SK-N-SH treated with all-trans-retinoic acid at 6 μM for 48 hours (cell line): Measurements from ENCODE around the gene TRIM69.
"Not testable (repeated sequence)": the region's sequence is repeated elsewhere in the genome, so short reads cannot be mapped to it uniquely, and the experiment has no call there.

Experiments
- ATAC-seq: fragments of 200-7000 bp; cut with Tn5 transposase; 3 replicates; pipeline ENCODE4 v1.9.1; 2020; ENCODE audit warnings: mild to moderate bottlenecking, moderate library complexity
- ARNTL ChIP-seq: fragments of 450-650 bp; formaldehyde crosslinking; IDR thresholded peaks from 2 replicates; pipeline ENCODE4 v1.5.0; 2020; ENCODE audit warnings: low read depth, mild to moderate bottlenecking, moderate library complexity, borderline replicate concordance
- BACH2 ChIP-seq: fragments of 250-450 bp; sonication (Bioruptor Pico); IDR thresholded peaks from 2 replicates; pipeline ENCODE4 v1.9.0; 2021; ENCODE audit warnings: mild to moderate bottlenecking, borderline replicate concordance
- CREB5 ChIP-seq: fragments of 250-450 bp; sonication (Bioruptor Pico); IDR thresholded peaks from 2 replicates; pipeline ENCODE4 v1.5.1; 2020; ENCODE audit warnings: low read depth, mild to moderate bottlenecking, moderate library complexity
- CSRNP3 ChIP-seq: fragments of 250-450 bp; sonication (Bioruptor Pico); IDR thresholded peaks from 2 replicates; pipeline ENCODE4 v1.5.1; 2021; ENCODE audit warnings: mild to moderate bottlenecking, moderate library complexity
- ESRRG ChIP-seq: fragments of 250-450 bp; sonication (Bioruptor Pico); IDR thresholded peaks from 2 replicates; pipeline ENCODE4 v1.6.1; 2021; ENCODE audit warnings: mild to moderate bottlenecking
- GLIS3 ChIP-seq: fragments of 250-450 bp; sonication (Bioruptor Pico); IDR thresholded peaks from 2 replicates; pipeline ENCODE4 v1.5.0; 2020; ENCODE audit warnings: mild to moderate bottlenecking, moderate library complexity
- ISL1 ChIP-seq: fragments of 250-450 bp; sonication (Bioruptor Pico); IDR thresholded peaks from 2 replicates; pipeline ENCODE4 v2.1.2; 2022; ENCODE audit warnings: mild to moderate bottlenecking, moderate library complexity
- OSR1 ChIP-seq: fragments of 250-450 bp; sonication (Bioruptor Pico); IDR thresholded peaks from 2 replicates; pipeline ENCODE4 v1.8.0; 2022; ENCODE audit warnings: moderate library complexity, mild to moderate bottlenecking, inconsistent platforms
- PPARA ChIP-seq: fragments of 250-450 bp; sonication (Bioruptor Pico); IDR thresholded peaks from 2 replicates; pipeline ENCODE4 v1.5.0; 2020; ENCODE audit warnings: mild to moderate bottlenecking, borderline replicate concordance
- RARB ChIP-seq: fragments of 250-450 bp; sonication (Bioruptor Pico); IDR thresholded peaks from 2 replicates; pipeline ENCODE4 v1.8.0; 2021; ENCODE audit warnings: mild to moderate bottlenecking, moderate library complexity
- SNAI2 ChIP-seq: fragments of 250-450 bp; sonication (Bioruptor Pico); IDR thresholded peaks from 2 replicates; pipeline ENCODE4 v1.5.0; 2020; ENCODE audit warnings: mild to moderate bottlenecking, moderate library complexity
- TCF4 ChIP-seq: fragments of 250-450 bp; sonication (Bioruptor Pico); IDR thresholded peaks from 2 replicates; pipeline ENCODE4 v1.8.0; 2021; ENCODE audit warnings: mild to moderate bottlenecking, moderate library complexity, borderline replicate concordance
- TOX ChIP-seq: fragments of 250-450 bp; sonication (Bioruptor Pico); IDR thresholded peaks from 2 replicates; pipeline ENCODE4 v1.8.0; 2021; ENCODE audit warnings: mild to moderate bottlenecking, moderate library complexity, borderline replicate concordance
- ZC3H10 ChIP-seq: fragments of 250-450 bp; sonication (Bioruptor Pico); IDR thresholded peaks from 2 replicates; pipeline ENCODE4 v1.5.1; 2021; ENCODE audit warnings: mild to moderate bottlenecking, moderate library complexity
- ZFP3 ChIP-seq: fragments of 250-450 bp; sonication (Bioruptor Pico); IDR thresholded peaks from 2 replicates; pipeline ENCODE4 v1.5.0; 2020; ENCODE audit warnings: mild to moderate bottlenecking, moderate library complexity
- ZFP30 ChIP-seq: fragments of 450-650 bp; formaldehyde crosslinking; IDR thresholded peaks from 2 replicates; pipeline ENCODE4 v1.5.0; 2022; ENCODE audit warnings: mild to moderate bottlenecking, moderate library complexity
- ZNF565 ChIP-seq: fragments of 450-650 bp; formaldehyde crosslinking; conservative IDR thresholded peaks from 2 replicates; pipeline ENCODE4 v1.5.0; 2020; ENCODE audit warnings: low read depth, mild to moderate bottlenecking, moderate library complexity
- ZNF8 ChIP-seq: fragments of 450-650 bp; formaldehyde crosslinking; IDR thresholded peaks from 2 replicates; pipeline ENCODE4 v1.5.0; 2020; ENCODE audit warnings: mild to moderate bottlenecking, moderate library complexity
- TF ChIP-seq, protein P1 (sequence below): fragments of 250-450 bp; sonication (Bioruptor Pico); IDR thresholded peaks from 2 replicates; pipeline ENCODE4 v1.5.0; 2020; ENCODE audit warnings: mild to moderate bottlenecking, moderate library complexity
- TF ChIP-seq, protein P2 (sequence below): fragments of 250-450 bp; sonication (Bioruptor Pico); IDR thresholded peaks from 2 replicates; pipeline ENCODE4 v1.8.0; 2021; ENCODE audit warnings: low read depth, mild to moderate bottlenecking, moderate library complexity, borderline replicate concordance
- TF ChIP-seq, protein P3 (sequence below): fragments of 250-450 bp; sonication (Bioruptor Pico); IDR thresholded peaks from 2 replicates; pipeline ENCODE4 v1.8.0; 2020; ENCODE audit warnings: mild to moderate bottlenecking, moderate library complexity, borderline replicate concordance

Gene TRIM69

DNA sequence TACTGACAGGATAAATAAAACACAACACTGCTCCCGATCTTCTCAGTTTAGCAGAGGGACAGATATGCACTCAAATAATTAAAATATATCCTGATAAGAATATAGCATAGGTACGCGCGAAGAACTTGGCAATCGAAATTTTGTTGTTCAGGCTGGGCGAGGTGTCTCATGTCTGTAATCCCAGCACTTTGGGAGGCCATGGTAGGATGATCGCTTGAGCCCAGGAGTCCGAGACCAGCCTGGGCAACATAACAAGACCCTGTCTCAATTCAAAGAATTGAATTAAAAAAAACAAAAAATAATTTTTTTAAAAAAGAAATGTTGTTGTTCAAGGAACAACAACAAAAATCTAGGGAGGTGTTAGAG lies 17.4 kb upstream of the TRIM69 start (continued):
- TF ChIP-seq ESRRG (CRISPR knock-in tag) (no peak), ISL1 (CRISPR knock-in tag) (no peak), ZFP30 (CRISPR knock-in tag) (no peak), CREB5 (CRISPR knock-in tag) (no peak), TOX (no peak)

DNA sequence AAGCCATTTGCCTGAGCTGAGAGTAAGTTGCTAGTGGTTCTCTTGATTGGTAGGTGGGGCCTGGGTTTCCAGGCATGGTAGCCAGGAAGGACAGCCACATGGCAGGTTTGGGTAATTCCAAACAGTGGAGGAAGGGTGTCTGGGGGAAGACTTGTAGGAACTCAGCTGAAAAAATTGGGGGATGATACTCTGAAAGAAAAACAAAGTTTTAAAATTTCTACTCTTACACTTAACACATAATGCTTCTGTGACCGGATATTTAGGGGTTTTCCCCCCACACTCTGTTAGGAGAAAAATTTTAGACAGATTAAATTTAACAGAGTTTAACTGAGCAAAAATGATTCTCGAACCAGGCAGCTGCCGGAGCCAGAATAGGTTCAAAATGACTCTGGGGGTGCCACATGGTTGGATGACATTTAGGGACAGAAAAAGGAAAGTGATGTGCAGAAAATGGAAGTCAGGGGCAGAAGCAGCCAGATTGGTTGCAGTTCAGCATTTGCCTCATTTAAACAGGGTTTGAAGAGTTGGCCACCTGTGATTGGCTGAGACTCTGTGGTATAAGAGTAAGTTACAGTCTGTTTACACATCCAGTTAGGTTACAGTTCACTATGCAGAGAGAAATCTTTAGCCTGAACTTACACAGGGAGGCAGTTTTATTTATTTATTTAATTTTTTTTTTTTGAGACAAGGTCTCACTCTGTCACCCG lies 16.9 kb upstream of the TRIM69 start:
- no peak for TF ChIP-seq TCF4
- no peak for TF ChIP-seq ISL1 (CRISPR knock-in tag)
- no peak for TF ChIP-seq GLIS3 (CRISPR knock-in tag)
- TF ChIP-seq TOX, result no peak
- no peak for TF ChIP-seq ESRRG (CRISPR knock-in tag)
- TF ChIP-seq PPARA (CRISPR knock-in tag), result no peak
- no peak for TF ChIP-seq ARNTL (CRISPR knock-in tag)
- no peak for TF ChIP-seq ZNF565
- TF ChIP-seq BACH2 (CRISPR knock-in tag), result no peak
- no peak for TF ChIP-seq RARB (CRISPR knock-in tag)
- TF ChIP-seq ZFP3, result no peak
- no peak for TF ChIP-seq CREB5 (CRISPR knock-in tag)
- TF ChIP-seq, protein P1, sequence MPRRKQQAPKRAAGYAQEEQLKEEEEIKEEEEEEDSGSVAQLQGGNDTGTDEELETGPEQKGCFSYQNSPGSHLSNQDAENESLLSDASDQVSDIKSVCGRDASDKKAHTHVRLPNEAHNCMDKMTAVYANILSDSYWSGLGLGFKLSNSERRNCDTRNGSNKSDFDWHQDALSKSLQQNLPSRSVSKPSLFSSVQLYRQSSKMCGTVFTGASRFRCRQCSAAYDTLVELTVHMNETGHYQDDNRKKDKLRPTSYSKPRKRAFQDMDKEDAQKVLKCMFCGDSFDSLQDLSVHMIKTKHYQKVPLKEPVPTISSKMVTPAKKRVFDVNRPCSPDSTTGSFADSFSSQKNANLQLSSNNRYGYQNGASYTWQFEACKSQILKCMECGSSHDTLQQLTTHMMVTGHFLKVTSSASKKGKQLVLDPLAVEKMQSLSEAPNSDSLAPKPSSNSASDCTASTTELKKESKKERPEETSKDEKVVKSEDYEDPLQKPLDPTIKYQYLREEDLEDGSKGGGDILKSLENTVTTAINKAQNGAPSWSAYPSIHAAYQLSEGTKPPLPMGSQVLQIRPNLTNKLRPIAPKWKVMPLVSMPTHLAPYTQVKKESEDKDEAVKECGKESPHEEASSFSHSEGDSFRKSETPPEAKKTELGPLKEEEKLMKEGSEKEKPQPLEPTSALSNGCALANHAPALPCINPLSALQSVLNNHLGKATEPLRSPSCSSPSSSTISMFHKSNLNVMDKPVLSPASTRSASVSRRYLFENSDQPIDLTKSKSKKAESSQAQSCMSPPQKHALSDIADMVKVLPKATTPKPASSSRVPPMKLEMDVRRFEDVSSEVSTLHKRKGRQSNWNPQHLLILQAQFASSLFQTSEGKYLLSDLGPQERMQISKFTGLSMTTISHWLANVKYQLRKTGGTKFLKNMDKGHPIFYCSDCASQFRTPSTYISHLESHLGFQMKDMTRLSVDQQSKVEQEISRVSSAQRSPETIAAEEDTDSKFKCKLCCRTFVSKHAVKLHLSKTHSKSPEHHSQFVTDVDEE (CRISPR knock-in tag), result no peak
- no peak for TF ChIP-seq ZC3H10
- no peak for TF ChIP-seq SNAI2 (CRISPR knock-in tag)
- TF ChIP-seq, protein P2, sequence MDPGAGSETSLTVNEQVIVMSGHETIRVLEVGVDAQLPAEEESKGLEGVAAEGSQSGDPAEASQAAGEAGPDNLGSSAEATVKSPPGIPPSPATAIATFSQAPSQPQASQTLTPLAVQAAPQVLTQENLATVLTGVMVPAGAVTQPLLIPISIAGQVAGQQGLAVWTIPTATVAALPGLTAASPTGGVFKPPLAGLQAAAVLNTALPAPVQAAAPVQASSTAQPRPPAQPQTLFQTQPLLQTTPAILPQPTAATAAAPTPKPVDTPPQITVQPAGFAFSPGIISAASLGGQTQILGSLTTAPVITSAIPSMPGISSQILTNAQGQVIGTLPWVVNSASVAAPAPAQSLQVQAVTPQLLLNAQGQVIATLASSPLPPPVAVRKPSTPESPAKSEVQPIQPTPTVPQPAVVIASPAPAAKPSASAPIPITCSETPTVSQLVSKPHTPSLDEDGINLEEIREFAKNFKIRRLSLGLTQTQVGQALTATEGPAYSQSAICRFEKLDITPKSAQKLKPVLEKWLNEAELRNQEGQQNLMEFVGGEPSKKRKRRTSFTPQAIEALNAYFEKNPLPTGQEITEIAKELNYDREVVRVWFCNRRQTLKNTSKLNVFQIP (CRISPR knock-in tag), result no peak
- no peak for TF ChIP-seq ZNF8 (CRISPR knock-in tag)
- peak; percentile 56 for ATAC-seq

DNA sequence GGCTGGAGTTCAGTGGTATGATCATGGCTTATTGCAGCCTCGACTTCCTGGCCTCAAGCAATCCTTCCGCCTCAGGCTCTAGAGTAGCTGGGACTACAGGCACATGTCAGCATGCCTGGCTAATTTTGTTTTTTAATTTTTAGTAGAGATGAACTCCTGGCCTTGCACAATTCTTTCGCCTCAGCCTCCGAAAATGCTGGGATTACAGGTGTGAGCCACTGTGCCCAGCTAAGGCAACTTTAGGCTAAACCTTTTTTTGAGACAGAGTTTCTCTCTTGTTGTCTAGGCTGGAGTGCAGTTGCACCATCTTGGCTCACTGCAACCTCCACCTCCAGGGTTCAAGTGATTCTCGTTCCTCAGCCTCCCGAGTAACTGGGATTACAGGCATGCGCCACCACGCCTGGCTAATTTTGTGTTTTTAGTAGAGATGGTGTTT lies 16.3 kb upstream of the TRIM69 start:
- ATAC-seq, result not testable (repeated sequence)

- ATAC-seq, result peak; percentile 21; the same call in 2 of the 3 replicates
- TF ChIP-seq ZNF8 (CRISPR knock-in tag) (no peak), ZC3H10 (no peak), ZFP30 (CRISPR knock-in tag) (no peak), OSR1 (CRISPR knock-in tag) (no peak), ESRRG (CRISPR knock-in tag) (no peak), RARB (CRISPR knock-in tag) (no peak), CSRNP3 (CRISPR knock-in tag) (no peak), PPARA (CRISPR knock-in tag) (no peak), BACH2 (CRISPR knock-in tag) (no peak), TOX (no peak), GLIS3 (CRISPR knock-in tag) (no peak), ZFP3 (no peak), TCF4 (no peak)
- TF ChIP-seq, protein P3, sequence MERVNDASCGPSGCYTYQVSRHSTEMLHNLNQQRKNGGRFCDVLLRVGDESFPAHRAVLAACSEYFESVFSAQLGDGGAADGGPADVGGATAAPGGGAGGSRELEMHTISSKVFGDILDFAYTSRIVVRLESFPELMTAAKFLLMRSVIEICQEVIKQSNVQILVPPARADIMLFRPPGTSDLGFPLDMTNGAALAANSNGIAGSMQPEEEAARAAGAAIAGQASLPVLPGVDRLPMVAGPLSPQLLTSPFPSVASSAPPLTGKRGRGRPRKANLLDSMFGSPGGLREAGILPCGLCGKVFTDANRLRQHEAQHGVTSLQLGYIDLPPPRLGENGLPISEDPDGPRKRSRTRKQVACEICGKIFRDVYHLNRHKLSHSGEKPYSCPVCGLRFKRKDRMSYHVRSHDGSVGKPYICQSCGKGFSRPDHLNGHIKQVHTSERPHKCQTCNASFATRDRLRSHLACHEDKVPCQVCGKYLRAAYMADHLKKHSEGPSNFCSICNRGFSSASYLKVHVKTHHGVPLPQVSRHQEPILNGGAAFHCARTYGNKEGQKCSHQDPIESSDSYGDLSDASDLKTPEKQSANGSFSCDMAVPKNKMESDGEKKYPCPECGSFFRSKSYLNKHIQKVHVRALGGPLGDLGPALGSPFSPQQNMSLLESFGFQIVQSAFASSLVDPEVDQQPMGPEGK (CRISPR knock-in tag), result no peak
Observed at GRCh38 chr15:44720460-44721176, 15.7 kb upstream of the TRIM69 start.
